ENCODE data around the gene IZUMO1. TPM values are rescaled to one million over a fixed set of nuclear protein-coding genes. Genes with fewer than 3 reads are reported as not detected.

The IZUMO1 gene
- total and polyA plus RNA-seq, 2 of the 13 experiments (the other 11 are each of a cell fraction or from before 2014, with no cell fraction given): 0.07 to 0.22 TPM

DNA sequence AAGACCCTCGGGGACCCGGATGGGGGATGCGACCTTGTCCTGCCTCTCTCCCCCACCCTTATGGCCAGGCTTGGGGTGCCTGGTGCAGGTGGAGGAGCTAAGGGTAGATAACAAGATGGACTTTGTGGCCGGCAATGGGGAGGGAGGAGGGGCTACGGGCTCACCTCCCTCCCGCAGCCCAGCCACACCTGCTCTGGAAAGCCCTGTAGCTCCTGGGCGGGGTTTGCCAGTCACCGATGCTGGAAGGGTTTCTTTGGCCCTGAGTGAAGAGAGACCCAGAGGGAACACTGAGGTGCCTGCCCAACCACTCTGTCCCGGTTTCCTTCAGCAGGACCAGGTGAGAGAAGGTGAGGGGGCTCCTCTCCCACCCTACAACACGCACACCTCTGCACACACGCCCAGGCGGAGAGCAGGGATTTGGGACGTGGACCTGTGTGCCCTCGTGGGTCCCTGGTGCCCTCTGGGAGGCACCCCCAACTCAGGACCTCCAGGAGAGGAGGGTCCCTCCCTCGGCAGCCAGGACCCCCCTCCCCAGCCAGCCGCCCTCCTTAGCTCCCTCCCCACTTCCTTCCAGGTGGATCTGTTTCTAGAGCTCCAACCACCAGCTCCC lies 50.9 kb downstream of the IZUMO1 start, which contains the start of gene FUT2 (continued):
- peak; percentile 48; the same call in 1 of the 2 replicates for TF ChIP-seq ZSCAN25 (CRISPR knock-in tag; IDR thresholded peaks at IDR 0.05)
- no peak for TF ChIP-seq ZKSCAN5 (CRISPR knock-in tag; IDR thresholded peaks at IDR 0.05)
- TF ChIP-seq ZNF205 (CRISPR knock-in tag; IDR thresholded peaks at IDR 0.05): 0 out of 2 replicates have a peak, but pooled peaks have one; percentile 36
- peak; percentile 49; the same call in 1 of the 2 replicates for TF ChIP-seq ZNF333 (CRISPR knock-in tag; IDR thresholded peaks at IDR 0.05; ENCODE audit: borderline replicate concordance)
- peak; percentile 68; the same call in 1 of the 2 replicates for TF ChIP-seq KDM5B (CRISPR knock-in tag; IDR thresholded peaks at IDR 0.05; ENCODE audit: borderline replicate concordance)
- TF ChIP-seq, protein P1, sequence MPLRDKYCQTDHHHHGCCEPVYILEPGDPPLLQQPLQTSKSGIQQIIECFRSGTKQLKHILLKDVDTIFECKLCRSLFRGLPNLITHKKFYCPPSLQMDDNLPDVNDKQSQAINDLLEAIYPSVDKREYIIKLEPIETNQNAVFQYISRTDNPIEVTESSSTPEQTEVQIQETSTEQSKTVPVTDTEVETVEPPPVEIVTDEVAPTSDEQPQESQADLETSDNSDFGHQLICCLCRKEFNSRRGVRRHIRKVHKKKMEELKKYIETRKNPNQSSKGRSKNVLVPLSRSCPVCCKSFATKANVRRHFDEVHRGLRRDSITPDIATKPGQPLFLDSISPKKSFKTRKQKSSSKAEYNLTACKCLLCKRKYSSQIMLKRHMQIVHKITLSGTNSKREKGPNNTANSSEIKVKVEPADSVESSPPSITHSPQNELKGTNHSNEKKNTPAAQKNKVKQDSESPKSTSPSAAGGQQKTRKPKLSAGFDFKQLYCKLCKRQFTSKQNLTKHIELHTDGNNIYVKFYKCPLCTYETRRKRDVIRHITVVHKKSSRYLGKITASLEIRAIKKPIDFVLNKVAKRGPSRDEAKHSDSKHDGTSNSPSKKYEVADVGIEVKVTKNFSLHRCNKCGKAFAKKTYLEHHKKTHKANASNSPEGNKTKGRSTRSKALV (CRISPR knock-in tag; IDR thresholded peaks at IDR 0.05): no peak
- TF ChIP-seq ZNF543 (CRISPR knock-in tag; IDR thresholded peaks at IDR 0.05): no peak
- TF ChIP-seq, protein P2, sequence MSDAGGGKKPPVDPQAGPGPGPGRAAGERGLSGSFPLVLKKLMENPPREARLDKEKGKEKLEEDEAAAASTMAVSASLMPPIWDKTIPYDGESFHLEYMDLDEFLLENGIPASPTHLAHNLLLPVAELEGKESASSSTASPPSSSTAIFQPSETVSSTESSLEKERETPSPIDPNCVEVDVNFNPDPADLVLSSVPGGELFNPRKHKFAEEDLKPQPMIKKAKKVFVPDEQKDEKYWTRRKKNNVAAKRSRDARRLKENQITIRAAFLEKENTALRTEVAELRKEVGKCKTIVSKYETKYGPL (CRISPR knock-in tag; IDR thresholded peaks at IDR 0.05): no peak
- 0 out of 2 replicates have a peak, but pooled peaks have one; percentile 15 for TF ChIP-seq ZNF263 (CRISPR knock-in tag; IDR thresholded peaks at IDR 0.05)
- peak; percentile 72 for TF ChIP-seq ZEB1 (IDR thresholded peaks at IDR 0.05; ENCODE audit: insufficient replicate concordance, low read depth)
- TF ChIP-seq, protein P3, sequence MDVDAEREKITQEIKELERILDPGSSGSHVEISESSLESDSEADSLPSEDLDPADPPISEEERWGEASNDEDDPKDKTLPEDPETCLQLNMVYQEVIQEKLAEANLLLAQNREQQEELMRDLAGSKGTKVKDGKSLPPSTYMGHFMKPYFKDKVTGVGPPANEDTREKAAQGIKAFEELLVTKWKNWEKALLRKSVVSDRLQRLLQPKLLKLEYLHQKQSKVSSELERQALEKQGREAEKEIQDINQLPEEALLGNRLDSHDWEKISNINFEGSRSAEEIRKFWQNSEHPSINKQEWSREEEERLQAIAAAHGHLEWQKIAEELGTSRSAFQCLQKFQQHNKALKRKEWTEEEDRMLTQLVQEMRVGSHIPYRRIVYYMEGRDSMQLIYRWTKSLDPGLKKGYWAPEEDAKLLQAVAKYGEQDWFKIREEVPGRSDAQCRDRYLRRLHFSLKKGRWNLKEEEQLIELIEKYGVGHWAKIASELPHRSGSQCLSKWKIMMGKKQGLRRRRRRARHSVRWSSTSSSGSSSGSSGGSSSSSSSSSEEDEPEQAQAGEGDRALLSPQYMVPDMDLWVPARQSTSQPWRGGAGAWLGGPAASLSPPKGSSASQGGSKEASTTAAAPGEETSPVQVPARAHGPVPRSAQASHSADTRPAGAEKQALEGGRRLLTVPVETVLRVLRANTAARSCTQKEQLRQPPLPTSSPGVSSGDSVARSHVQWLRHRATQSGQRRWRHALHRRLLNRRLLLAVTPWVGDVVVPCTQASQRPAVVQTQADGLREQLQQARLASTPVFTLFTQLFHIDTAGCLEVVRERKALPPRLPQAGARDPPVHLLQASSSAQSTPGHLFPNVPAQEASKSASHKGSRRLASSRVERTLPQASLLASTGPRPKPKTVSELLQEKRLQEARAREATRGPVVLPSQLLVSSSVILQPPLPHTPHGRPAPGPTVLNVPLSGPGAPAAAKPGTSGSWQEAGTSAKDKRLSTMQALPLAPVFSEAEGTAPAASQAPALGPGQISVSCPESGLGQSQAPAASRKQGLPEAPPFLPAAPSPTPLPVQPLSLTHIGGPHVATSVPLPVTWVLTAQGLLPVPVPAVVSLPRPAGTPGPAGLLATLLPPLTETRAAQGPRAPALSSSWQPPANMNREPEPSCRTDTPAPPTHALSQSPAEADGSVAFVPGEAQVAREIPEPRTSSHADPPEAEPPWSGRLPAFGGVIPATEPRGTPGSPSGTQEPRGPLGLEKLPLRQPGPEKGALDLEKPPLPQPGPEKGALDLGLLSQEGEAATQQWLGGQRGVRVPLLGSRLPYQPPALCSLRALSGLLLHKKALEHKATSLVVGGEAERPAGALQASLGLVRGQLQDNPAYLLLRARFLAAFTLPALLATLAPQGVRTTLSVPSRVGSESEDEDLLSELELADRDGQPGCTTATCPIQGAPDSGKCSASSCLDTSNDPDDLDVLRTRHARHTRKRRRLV (CRISPR knock-in tag; IDR thresholded peaks at IDR 0.05): 0 out of 2 replicates have a peak, but pooled peaks have one; percentile 36
- TF ChIP-seq SP4 (CRISPR knock-in tag; IDR thresholded peaks at IDR 0.05): 0 out of 2 replicates have a peak, but pooled peaks have one; percentile 27
- TF ChIP-seq, protein P4, sequence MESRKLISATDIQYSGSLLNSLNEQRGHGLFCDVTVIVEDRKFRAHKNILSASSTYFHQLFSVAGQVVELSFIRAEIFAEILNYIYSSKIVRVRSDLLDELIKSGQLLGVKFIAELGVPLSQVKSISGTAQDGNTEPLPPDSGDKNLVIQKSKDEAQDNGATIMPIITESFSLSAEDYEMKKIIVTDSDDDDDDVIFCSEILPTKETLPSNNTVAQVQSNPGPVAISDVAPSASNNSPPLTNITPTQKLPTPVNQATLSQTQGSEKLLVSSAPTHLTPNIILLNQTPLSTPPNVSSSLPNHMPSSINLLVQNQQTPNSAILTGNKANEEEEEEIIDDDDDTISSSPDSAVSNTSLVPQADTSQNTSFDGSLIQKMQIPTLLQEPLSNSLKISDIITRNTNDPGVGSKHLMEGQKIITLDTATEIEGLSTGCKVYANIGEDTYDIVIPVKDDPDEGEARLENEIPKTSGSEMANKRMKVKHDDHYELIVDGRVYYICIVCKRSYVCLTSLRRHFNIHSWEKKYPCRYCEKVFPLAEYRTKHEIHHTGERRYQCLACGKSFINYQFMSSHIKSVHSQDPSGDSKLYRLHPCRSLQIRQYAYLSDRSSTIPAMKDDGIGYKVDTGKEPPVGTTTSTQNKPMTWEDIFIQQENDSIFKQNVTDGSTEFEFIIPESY (CRISPR knock-in tag; IDR thresholded peaks at IDR 0.05): no peak
- TF ChIP-seq ZMYM3 (CRISPR knock-in tag; IDR thresholded peaks at IDR 0.05): peak; percentile 77; the same call in 1 of the 2 replicates
- TF ChIP-seq HNF4G (IDR thresholded peaks at IDR 0.05; ENCODE audit: borderline replicate concordance, low read depth, low read length): 0 out of 2 replicates have a peak, but pooled peaks have one; percentile 19
- TF ChIP-seq HNF4G (CRISPR knock-in tag; IDR thresholded peaks at IDR 0.05; ENCODE audit: borderline replicate concordance, low read depth): no peak
- no peak for TF ChIP-seq ZNF549 (CRISPR knock-in tag; IDR thresholded peaks at IDR 0.05)
- no peak for TF ChIP-seq SPEN (CRISPR knock-in tag; IDR thresholded peaks at IDR 0.05; ENCODE audit: low read depth)
- TF ChIP-seq, protein P5, sequence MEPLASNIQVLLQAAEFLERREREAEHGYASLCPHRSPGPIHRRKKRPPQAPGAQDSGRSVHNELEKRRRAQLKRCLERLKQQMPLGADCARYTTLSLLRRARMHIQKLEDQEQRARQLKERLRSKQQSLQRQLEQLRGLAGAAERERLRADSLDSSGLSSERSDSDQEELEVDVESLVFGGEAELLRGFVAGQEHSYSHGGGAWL (CRISPR knock-in tag; IDR thresholded peaks at IDR 0.05): 0 out of 2 replicates have a peak, but pooled peaks have one; percentile 39

All from HepG2 (cell line).